ENCODE results near the gene PRUNE2. TPM values are rescaled to one million over a fixed set of nuclear protein-coding genes. Genes with fewer than 3 reads are reported as not detected.
"Not testable (repeated sequence)": the region's sequence is repeated elsewhere in the genome, so short reads cannot be mapped to it uniquely, and the experiment has no call there.

Gene PRUNE2
- polyA plus RNA-seq, 1 of the 3 experiments (the other 2 are of a cell fraction): 13.0 TPM

DNA sequence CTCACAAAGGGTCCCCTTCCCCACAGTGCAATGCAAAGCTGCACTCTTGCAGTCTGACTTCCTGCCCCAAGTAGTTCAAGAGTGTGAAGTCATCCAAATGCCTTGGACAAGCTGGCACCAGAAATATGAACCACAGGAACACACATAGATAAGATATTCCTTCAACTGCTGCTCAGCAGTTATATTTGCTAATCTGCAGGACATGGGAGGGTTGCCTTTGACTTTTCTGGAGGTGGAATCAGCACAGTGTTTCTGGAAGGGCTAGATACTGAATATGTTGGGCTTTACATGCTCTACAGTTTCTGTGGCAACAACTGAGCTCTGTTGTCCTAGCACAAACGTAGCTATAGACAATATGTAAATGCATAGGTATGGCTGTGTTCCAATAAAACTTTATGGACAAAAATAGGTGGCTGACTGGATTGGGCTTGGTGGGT, 238.4 kb downstream of the PRUNE2 start (continued):
- TF ChIP-seq GABPA (IDR thresholded peaks at IDR 0.05; ENCODE audit: low read depth) (no peak), YY1 (IDR thresholded peaks at IDR 0.05; ENCODE audit: low read depth) (no peak), RCOR1 (IDR thresholded peaks at IDR 0.05; ENCODE audit: low read length) (no peak), NRF1 (IDR thresholded peaks at IDR 0.05; ENCODE audit: low read depth, low read length) (no peak), ELF1 (IDR thresholded peaks at IDR 0.05) (0 out of 2 replicates have a peak, but pooled peaks have one; percentile 22), MXI1 (IDR thresholded peaks at IDR 0.05; ENCODE audit: low read depth, low read length) (no peak), RXRA (IDR thresholded peaks at IDR 0.05; ENCODE audit: borderline replicate concordance, low read depth) (no peak), SIN3A (IDR thresholded peaks at IDR 0.05; ENCODE audit: borderline replicate concordance, low read depth, low read length) (no peak), TCF12 (IDR thresholded peaks at IDR 0.05) (peak; percentile 70), TAF1 (IDR thresholded peaks at IDR 0.05; ENCODE audit: borderline replicate concordance, low read depth, low read length) (0 out of 2 replicates have a peak, but pooled peaks have one; percentile 3), FOXJ3 (CRISPR knock-in tag; IDR thresholded peaks at IDR 0.05) (no peak)
- TF ChIP-seq, protein P1, sequence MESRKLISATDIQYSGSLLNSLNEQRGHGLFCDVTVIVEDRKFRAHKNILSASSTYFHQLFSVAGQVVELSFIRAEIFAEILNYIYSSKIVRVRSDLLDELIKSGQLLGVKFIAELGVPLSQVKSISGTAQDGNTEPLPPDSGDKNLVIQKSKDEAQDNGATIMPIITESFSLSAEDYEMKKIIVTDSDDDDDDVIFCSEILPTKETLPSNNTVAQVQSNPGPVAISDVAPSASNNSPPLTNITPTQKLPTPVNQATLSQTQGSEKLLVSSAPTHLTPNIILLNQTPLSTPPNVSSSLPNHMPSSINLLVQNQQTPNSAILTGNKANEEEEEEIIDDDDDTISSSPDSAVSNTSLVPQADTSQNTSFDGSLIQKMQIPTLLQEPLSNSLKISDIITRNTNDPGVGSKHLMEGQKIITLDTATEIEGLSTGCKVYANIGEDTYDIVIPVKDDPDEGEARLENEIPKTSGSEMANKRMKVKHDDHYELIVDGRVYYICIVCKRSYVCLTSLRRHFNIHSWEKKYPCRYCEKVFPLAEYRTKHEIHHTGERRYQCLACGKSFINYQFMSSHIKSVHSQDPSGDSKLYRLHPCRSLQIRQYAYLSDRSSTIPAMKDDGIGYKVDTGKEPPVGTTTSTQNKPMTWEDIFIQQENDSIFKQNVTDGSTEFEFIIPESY (IDR thresholded peaks at IDR 0.05; ENCODE audit: borderline replicate concordance, low read depth): no peak
- TF ChIP-seq, protein P2, sequence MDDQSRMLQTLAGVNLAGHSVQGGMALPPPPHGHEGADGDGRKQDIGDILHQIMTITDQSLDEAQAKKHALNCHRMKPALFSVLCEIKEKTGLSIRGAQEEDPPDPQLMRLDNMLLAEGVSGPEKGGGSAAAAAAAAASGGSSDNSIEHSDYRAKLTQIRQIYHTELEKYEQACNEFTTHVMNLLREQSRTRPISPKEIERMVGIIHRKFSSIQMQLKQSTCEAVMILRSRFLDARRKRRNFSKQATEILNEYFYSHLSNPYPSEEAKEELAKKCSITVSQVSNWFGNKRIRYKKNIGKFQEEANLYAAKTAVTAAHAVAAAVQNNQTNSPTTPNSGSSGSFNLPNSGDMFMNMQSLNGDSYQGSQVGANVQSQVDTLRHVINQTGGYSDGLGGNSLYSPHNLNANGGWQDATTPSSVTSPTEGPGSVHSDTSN (IDR thresholded peaks at IDR 0.05): peak; percentile 53
- TF ChIP-seq, protein P3, sequence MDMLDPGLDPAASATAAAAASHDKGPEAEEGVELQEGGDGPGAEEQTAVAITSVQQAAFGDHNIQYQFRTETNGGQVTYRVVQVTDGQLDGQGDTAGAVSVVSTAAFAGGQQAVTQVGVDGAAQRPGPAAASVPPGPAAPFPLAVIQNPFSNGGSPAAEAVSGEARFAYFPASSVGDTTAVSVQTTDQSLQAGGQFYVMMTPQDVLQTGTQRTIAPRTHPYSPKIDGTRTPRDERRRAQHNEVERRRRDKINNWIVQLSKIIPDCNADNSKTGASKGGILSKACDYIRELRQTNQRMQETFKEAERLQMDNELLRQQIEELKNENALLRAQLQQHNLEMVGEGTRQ (IDR thresholded peaks at IDR 0.05; ENCODE audit: borderline replicate concordance, low read depth, low read length): no peak

DNA sequence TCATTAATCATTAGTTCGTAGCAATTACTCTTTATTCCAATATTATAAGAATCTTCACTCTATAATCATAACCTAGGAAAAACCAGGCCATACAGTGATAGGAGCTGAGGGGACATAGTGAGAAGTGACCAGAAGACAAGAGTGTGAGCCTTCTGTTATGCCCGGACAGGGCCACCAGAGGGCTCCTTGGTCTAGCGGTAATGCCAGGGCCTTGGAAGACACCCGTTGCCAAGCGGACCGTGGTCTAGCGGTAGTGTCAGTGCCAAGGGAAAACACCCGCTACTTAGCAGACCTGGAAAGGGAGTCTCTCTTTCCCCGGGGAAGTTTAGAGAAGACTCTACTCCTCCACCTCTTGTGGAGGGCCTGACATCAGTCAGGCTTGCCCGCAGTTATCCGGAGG, 239.9 kb downstream of the PRUNE2 start:
- H3K36me3 ChIP-seq (replicated peaks in 1 of 2; ENCODE audit: control insufficient read depth in 1 of 2, insufficient read depth in 2 of 2, low read length in 1 of 2); H3K9me3 ChIP-seq; H3K27me3 ChIP-seq (ENCODE audit: insufficient read depth); H3K79me2 ChIP-seq (ENCODE audit: insufficient read depth); POLR2A ChIA-PET; H2AFZ ChIP-seq (ENCODE audit: low read depth); H4K20me1 ChIP-seq (ENCODE audit: insufficient read depth); H3K9me2 ChIP-seq; DNase-seq; H3K4me3 ChIP-seq (ENCODE audit: low read depth in 2 of 2, low read length in 1 of 2): not testable (repeated sequence)
- peaks cover 22% of the 10 kb centered on the region for H3F3A ChIP-seq (replicated peaks; ENCODE audit: insufficient read depth)
- TF ChIP-seq, protein P4, sequence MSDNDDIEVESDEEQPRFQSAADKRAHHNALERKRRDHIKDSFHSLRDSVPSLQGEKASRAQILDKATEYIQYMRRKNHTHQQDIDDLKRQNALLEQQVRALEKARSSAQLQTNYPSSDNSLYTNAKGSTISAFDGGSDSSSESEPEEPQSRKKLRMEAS (IDR thresholded peaks at IDR 0.05; ENCODE audit: low read depth): peak; percentile 16; the same call in 1 of the 2 replicates
- TF ChIP-seq RAD21 (IDR thresholded peaks at IDR 0.05; ENCODE audit: low read length) (peak; percentile 46), SMC3 (IDR thresholded peaks at IDR 0.05; ENCODE audit: low read depth, low read length) (peak; percentile 62)
- TF ChIP-seq, protein P5, sequence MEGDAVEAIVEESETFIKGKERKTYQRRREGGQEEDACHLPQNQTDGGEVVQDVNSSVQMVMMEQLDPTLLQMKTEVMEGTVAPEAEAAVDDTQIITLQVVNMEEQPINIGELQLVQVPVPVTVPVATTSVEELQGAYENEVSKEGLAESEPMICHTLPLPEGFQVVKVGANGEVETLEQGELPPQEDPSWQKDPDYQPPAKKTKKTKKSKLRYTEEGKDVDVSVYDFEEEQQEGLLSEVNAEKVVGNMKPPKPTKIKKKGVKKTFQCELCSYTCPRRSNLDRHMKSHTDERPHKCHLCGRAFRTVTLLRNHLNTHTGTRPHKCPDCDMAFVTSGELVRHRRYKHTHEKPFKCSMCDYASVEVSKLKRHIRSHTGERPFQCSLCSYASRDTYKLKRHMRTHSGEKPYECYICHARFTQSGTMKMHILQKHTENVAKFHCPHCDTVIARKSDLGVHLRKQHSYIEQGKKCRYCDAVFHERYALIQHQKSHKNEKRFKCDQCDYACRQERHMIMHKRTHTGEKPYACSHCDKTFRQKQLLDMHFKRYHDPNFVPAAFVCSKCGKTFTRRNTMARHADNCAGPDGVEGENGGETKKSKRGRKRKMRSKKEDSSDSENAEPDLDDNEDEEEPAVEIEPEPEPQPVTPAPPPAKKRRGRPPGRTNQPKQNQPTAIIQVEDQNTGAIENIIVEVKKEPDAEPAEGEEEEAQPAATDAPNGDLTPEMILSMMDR (IDR thresholded peaks at IDR 0.05): peak; percentile 65
- H3K4me2 ChIP-seq: 0 out of 2 replicates have a peak overlapping the region, but pooled peaks have one; percentile 56
- H3K4me1 ChIP-seq (ENCODE audit: control insufficient read depth in 1 of 2, insufficient read depth in 2 of 2, low read depth in 1 of 2, low read length in 1 of 2): peaks cover 0 to 18% of the 10 kb centered on the region in 2 experiments; a peak in 2 of 4 replicates
- H3K9ac ChIP-seq: peak overlapping the region; percentile 51; the same call in 1 of the 2 replicates
- CTCF ChIA-PET: interaction anchor here (2.8 kb wide), 1 partner anchor 39 kb away, joined by 14 read pairs; no protein-coding TSS in a partner anchor
- peak overlapping the region in 1 of 2 experiments; percentile 83; a peak in 2 of 4 replicates for H3K27ac ChIP-seq (ENCODE audit: low read depth in 2 of 2, low read length in 1 of 2)
- WGBS (ENCODE audit: low lambda C conversion rate): 32% methylated on average over 5 of the region's 11 CpGs
